ENCODE data around the gene NCSTN.

Gene NCSTN

GRCh38 chr1:160400646-160401486 lies 57.7 kb downstream of the NCSTN start:
- peaks cover 34% of the 10 kb centered on the region for H3K36me3 ChIP-seq
- H3K27ac ChIP-seq: peak overlapping the region; percentile 95
- TF ChIP-seq CTCF (IDR thresholded peaks at IDR 0.05; ENCODE audit: low read depth, low read length): no peak
- H3K9me3 ChIP-seq (ENCODE audit: severe bottlenecking): no peaks in the 10 kb centered on the region
- DNase-seq: peak; percentile 70
- no peaks in the 10 kb centered on the region for H3K27me3 ChIP-seq (ENCODE audit: insufficient read depth, low read depth, severe bottlenecking)
- peak overlapping the region; percentile 85 for H3K4me3 ChIP-seq (ENCODE audit: low read depth, low read length)

DNA sequence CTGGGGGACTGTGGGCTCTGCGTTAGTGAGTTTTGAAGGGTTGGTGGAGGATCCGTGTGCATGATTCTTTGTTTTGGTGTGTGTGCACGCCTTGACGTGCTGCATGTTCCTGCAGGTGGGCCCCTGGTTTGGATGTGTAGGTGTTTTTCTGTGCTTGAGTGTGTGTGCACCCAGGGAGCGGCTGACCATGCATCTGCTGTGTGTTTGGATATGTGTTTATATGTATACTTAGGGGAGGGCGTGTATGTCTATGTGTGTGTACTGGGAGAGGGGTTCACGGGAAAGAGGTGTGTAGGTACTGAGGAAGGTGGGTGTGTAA lies 58.3 kb downstream of the NCSTN start:
- no peaks in the 10 kb centered on the region for H3K27me3 ChIP-seq (ENCODE audit: insufficient read depth, low read depth, severe bottlenecking)
- TF ChIP-seq CTCF (IDR thresholded peaks at IDR 0.05; ENCODE audit: low read depth, low read length): no peak
- peaks cover 40% of the 10 kb centered on the region for H3K36me3 ChIP-seq
- H3K9me3 ChIP-seq (ENCODE audit: severe bottlenecking): no peaks in the 10 kb centered on the region
- H3K27ac ChIP-seq: no peak overlapping the region
- no peak for DNase-seq
- H3K4me3 ChIP-seq (ENCODE audit: low read depth, low read length): peak overlapping the region; percentile 85

GRCh38 chr1:160402001-160402795 lies 59.0 kb downstream of the NCSTN start:
- TF ChIP-seq CTCF (IDR thresholded peaks at IDR 0.05; ENCODE audit: low read depth, low read length): no peak
- H3K4me3 ChIP-seq (ENCODE audit: low read depth, low read length): no peak overlapping the region
- no peak overlapping the region for H3K27ac ChIP-seq

DNA sequence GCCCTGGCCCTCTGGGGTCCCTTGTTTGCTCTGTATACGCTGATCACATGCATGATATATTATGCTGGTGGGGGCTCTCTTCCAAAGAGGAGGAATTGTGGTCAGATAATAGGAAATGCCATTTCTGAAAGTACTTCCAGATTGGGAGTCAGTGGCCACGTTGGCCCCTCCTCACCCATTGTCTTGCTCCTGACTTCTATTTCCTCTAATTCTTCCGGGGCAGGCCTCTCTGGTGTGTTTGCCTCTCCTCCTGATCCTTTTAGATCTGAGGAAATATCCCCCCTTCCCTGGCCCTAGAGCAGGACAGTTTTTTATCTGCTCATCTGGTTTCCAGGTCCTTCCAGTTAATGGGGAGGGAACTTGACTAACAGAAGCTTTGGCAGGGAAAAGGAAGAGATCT lies 60.1 kb downstream of the NCSTN start:
- Histone ChIP-seq H3K27me3 (ENCODE audit: insufficient read depth, low read depth, severe bottlenecking) (no peaks in the 10 kb centered on the region), H3K27ac (no peak overlapping the region), H3K36me3 (peaks cover 49% of the 10 kb centered on the region), H3K4me3 (ENCODE audit: low read depth, low read length) (no peak overlapping the region), H3K9me3 (ENCODE audit: severe bottlenecking) (no peaks in the 10 kb centered on the region)
- TF ChIP-seq CTCF (IDR thresholded peaks at IDR 0.05; ENCODE audit: low read depth, low read length): no peak
- no peak for DNase-seq

More at GRCh38 chr1:160402001-160402795, 59.0 kb downstream of the NCSTN start:
- Histone ChIP-seq H3K36me3 (peaks cover 44% of the 10 kb centered on the region), H3K27me3 (ENCODE audit: insufficient read depth, low read depth, severe bottlenecking) (no peaks in the 10 kb centered on the region), H3K9me3 (ENCODE audit: severe bottlenecking) (no peaks in the 10 kb centered on the region)
- no peak for DNase-seq

DNA sequence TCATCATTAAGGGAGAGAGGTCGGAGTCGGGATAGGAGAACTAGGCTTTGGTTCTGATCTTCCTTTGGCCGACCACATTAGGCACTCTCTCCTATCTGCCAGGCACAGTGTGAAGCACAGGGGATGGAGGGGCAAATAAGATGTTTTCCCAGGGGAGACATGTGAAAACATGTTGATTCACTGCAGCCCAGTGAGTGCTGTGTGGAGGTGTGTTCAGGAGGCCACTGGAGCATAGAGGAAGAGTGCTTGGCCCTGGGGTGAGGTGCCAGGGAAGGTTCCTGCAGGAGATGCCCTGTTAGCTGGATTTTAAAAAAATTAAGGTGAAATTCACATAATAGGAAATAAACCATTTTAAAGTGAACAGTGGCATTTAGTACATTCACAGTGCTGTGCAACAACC lies 60.9 kb downstream of the NCSTN start:
- Histone ChIP-seq H3K27me3 (ENCODE audit: insufficient read depth, low read depth, severe bottlenecking) (no peaks in the 10 kb centered on the region), H3K27ac (no peak overlapping the region), H3K9me3 (ENCODE audit: severe bottlenecking) (no peaks in the 10 kb centered on the region), H3K4me3 (ENCODE audit: low read depth, low read length) (no peak overlapping the region), H3K36me3 (peaks cover 55% of the 10 kb centered on the region)
- TF ChIP-seq CTCF (IDR thresholded peaks at IDR 0.05; ENCODE audit: low read depth, low read length): no peak
- no peak for DNase-seq
